H54 (cell line): ENCODE data around the gene TMEM97.

Source experiments
- DNase-seq: peaks from one replicate; pipeline ENCODE4 v3.0.0; 2011; ENCODE audit warnings: low spot score, mixed read lengths; ENCODE audit not compliant: insufficient read length
- FAIRE-seq: peaks from 3 replicates; lab custom pipeline; 2011; peaks lifted over from hg19 to GRCh38; lab: Jason Lieb, UNC
- POLR2A ChIP-seq: IDR thresholded peaks from 2 replicates; pipeline ENCODE4 v1.6.1; 2011; ENCODE audit warnings: low read depth, mild to moderate bottlenecking, low read length

The TMEM97 gene

DNA sequence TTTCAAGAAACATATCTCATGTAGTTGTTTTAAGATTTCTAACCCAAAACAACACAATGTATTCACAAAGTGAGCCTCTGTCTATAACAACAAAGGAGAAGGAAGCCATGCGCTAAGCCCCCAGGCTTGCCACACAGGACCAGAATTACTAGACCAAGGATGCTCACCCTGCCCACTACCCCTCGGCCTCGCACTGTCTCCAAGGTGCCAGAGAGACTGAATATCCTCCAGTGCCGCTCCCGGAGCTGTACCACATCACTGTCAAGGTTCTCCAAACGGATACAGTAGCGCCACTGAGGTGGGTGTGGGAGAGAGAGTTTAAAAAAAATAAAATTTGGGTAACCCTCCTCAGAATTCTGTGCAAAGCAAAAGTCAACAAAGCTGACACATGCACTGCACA lies 31.3 kb downstream of the TMEM97 start:
- TF ChIP-seq POLR2A, result no peak
- no peak for DNase-seq
- no peak for FAIRE-seq

DNA sequence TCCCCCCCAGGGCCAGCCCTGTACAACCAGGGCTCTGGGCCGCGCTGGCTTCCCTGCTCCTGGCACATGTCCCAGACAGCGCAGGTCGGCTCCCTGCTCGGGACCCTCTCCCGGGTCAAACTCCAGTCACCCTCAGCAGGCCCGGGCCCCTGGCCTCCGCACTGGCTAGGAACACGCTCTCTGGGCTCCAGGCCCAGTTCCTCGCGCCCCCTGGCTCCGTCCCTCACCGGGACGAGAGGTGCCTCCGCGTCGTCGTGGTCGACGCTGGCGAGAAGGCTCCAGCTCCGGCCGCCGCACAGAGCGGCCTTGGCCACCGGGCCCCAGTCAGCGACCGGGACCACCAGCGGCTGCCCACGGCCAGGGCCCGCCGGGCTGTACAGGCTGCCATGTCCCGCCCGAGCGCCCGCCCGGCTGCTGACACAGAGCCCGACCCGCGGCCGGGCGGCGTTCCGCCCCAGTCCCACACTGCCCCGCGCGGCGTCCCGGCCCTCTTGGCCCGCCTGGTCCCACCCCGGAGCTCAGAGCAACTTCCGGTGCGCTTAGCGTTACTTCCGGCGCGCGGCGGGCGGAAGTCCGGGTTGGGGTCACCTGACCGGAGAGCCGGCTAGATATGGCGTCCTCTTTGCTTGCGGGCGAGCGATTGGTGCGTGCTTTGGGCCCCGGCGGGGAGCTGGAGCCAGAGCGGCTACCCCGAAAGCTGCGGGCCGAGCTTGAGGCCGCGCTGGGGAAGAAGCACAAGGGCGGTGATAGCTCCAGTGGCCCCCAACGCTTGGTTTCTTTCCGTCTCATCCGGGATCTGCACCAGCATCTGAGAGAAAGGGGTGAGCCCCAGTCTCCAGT lies 38.3 kb downstream of the TMEM97 start, which contains the start of gene POLDIP2:
POLDIP2 (minus strand) TSS at position 467 of the 840 bp plus-strand sequence; CDS start at position 388, 79 bp downstream.
- peak; percentile 75 for DNase-seq
- FAIRE-seq, result no peak

DNA sequence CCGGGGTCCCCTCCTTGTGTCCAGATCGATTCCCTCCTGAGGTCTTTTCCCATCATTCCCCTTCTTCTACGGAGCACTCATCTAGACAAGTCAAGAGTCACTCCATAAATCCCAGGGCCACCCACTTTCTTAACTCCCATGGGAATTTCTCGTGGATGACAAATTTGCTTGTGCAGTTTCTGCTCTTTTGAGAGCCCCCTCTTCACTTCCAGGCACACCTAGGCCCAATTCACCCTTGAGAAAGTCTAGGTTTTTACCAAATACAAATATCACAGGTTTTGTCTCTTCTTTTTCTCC lies 38.8 kb downstream of the TMEM97 start:
- TF ChIP-seq POLR2A, result no peak
- no peak for FAIRE-seq
- DNase-seq, result no peak

More for the DNA sequence above, 38.3 kb downstream of the TMEM97 start, which contains the start of gene POLDIP2:
- peak; percentile 86 for TF ChIP-seq POLR2A

DNA sequence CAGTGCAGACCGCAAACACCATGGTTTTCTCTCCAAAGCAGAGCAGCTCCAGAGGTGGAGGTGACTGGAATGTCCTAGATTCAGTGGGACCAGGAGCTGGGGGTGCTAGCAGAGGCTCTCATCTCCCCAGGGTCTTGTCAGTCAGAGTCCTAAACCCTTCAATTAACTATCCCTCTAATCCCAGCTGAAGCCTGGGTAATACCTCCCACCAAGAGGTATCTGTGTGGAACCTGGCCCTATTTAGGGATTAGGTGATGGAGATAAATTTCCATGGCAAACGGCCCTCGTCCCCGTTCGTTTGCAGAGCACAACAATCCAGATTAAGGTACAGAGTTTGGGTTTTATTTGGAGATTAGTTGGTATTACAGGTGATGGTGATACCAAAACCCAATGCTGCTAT lies 44.2 kb downstream of the TMEM97 start:
- no peak for DNase-seq
- TF ChIP-seq POLR2A, result no peak
- no peak for FAIRE-seq

DNA sequence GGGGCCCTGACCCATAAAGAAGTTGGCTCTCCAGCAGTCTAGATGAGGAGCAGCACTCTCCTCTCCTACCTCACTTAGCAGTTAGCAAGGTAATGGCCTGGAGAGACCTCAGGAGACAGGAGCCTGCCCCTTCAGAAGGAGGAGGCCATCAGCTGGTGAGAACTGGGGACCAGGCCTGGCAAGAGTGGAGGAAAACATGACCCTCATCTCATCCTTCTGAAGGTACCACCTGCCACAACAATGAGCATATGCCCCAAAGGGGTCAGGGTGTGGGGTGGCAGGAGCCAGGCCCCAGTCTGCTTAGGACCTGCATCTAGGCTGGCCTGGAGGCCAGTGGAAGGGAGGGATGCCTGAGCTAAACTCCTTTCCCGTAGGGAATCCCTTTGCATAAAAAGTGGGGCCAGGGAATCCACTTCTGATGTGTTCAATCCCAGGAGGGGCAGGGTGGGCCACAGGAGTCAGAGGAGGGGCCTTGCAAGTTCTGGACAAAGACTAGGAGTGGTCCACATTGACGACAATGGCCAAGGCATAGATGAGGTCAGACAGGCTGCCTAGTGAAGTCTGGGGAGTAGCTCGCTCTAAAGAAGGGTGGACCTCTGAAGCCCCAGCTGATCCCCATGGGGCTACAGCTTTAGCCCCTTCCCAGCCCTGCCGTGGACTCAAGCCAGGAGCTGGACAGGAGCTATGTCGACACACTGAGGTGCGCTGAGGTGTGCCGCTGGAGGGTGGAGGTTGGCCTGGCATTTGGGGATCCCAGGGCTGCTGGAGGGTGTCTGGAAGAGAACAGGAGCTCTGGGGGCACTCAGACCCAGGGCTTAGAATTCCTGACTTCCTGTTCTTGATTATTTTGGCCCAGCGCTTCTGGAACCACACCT lies 45.0 kb downstream of the TMEM97 start:
- FAIRE-seq, result no peak
- DNase-seq, result no peak
- TF ChIP-seq POLR2A, result no peak

DNA sequence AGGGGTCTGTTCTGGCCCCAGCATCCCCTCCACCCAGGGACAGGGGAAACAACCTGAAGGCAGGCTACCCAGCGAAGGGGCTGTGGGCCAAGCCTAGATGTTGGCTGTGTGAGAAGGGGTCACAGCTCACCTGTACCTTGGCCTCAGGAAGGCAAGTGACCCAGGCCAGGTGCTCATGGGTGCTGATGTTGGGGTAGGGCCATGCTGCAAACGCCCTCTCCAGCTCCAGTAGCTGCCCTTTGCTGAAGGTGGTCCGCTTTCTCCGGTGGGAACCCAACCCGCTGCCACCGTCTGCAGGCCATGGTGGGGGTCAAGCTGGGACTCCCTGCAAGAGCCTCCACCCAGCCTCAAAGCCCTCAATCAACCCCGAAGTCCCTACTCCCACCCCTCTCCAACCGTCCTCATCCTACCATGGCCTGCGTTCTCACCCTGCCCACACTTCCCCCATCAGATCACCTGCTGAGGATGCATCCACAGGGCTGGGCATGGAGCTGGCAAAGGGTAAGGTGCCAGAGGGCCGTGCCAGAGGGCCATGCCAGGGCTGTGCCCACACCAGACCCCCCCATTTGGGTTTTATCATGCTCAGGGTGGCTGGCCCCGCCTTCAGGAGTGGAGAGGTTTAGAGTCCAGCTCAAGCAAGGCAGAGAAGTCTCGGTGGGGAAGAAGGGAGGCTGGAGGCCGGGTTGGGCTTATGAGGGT lies 45.8 kb downstream of the TMEM97 start, which contains the start of gene SEBOX:
SEBOX (minus strand) TSS at position 535 of the 699 bp plus-strand sequence; CDS start at position 487, 48 bp downstream.
- DNase-seq (no peak), FAIRE-seq (no peak)
- no peak for TF ChIP-seq POLR2A

DNA sequence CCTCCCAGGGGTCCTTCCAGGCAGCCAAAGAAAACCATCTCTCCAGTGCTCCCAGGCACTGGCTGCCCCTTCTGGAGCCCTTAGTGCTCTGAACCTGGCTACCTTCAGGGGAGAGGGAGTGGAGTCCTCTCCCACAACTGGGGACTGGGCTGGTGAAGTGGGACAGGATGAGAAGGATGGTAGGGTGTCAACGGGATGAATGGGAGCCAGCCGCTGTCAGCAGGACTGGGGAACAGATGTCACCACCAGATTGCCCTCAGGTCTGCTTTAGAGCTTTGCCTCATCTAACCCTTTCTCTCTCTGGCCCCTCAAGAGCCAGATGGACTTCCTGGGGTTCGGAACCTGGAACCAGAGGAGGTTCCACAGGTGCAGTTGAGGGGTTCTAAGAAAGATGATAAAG lies 46.5 kb downstream of the TMEM97 start:
- TF ChIP-seq POLR2A, result no peak
- FAIRE-seq, result no peak
- DNase-seq, result no peak

DNA sequence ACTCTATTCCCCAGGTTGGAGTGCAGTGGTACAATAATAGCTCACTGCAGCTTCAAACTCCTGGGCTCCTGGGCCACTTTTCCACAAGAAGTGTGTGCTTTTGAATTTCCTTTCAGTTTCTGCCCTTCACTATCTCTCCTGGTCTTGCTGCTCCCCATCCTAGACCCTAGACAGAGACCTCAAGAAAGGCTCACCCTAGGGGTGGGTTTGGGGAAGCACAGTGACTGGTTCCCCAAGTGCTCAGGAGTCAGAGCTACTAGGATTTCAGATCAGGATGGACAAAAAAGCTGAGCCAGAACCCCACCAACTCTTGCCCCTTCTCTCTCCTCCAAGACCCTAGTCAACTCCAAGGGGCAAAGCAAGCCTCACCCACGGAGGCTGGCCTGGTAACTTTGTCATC lies 47.6 kb downstream of the TMEM97 start:
- FAIRE-seq (no peak), DNase-seq (no peak)
- TF ChIP-seq POLR2A, result no peak

DNA sequence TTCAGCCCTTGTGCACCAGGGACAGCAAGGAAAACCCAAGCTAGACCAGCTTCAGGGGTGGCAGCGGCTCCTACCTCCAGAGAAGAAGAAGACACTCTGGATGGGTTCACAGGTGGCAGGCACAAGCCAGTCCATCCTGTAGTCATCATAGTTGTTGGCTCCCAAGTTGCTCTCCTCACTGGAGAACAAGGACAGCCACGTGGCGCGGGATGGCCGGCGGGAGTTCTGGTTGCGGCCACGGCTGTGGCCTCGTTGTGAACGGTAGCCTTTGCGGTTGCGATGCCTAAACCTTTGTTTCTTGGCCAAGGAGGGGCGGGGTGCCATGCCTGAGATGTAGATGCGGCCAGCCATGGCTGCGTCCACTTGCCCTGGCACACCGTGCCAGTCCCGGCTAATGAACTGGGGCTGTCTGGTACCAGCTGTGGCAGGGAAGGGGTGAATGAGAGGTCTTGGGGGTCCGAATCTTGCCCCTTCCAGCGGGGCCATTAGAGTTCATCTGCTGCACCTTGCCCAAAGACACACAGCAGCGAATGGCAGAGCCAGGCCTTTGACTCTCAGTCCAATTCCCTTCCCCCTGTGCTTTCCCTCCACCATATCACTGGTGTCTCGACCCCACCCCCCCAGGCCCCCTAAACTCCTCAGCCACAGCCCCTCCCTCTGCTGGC lies 48.8 kb downstream of the TMEM97 start:
- no peak for TF ChIP-seq POLR2A
- no peak for FAIRE-seq
- no peak for DNase-seq

DNA sequence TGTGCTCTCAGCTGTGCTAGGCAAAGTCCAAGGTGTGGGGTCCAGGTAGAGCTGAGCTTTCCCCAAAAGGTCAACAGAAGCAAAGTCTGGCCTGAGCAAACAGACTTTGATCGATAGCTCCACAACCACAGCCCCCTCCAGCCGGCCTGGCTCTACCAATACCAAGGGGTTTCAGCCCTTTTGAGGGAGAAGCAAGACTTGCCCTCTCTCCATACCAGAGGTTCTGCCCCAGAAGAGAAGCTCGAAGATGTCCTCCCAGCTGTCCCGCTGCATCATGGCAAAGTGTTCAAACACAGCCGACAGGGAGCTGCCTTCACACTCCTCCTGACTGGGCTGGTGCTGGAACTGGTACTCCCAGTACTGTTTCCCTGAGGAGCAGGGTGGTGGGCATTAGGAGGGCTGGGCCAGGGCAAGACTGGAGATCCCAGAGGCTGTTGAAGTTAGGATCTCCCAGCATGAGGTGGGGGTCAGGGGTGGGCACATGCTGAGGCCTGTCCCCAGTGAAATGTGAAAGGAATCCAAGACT lies 49.4 kb downstream of the TMEM97 start:
- no peak for TF ChIP-seq POLR2A
- no peak for FAIRE-seq
- no peak for DNase-seq

DNA sequence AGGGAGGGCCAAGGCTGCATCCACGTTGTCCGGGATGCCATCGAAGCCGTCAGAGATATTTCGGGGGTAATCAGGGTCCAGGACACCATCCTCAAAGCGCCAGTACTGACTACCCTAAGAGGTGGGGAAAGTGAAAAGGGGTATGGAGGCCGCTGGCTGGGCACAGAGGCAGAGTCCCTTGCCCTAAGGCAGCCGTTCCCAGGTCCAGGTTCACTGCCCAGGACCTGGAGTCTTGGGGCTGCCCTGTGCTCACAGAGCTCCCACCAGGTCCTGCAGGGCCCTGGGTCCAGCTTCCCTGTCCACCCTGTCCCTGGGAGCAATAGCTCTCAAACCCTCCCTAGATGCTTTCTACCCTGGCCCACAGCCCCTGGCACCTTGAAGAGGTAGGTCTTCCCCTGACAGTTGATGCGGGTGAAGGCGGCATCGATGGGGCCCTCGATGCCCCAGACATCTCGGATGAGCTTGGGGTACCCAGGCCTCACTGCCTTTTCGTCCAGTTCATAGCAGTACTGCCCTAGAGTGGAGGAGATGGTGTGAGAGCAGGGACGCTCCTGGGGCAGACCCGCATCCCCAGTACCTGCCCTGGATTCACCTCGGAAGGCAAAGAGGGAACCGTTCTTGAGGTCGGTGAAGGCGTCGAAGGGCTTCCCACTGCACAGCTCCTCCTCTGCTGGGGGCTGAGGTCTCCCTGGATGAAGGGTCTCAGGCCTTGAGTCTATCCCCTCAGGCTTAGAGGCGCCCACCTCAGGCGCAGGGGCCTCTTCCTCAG lies 50.1 kb downstream of the TMEM97 start:
- TF ChIP-seq POLR2A, result no peak
- DNase-seq (no peak), FAIRE-seq (no peak)

DNA sequence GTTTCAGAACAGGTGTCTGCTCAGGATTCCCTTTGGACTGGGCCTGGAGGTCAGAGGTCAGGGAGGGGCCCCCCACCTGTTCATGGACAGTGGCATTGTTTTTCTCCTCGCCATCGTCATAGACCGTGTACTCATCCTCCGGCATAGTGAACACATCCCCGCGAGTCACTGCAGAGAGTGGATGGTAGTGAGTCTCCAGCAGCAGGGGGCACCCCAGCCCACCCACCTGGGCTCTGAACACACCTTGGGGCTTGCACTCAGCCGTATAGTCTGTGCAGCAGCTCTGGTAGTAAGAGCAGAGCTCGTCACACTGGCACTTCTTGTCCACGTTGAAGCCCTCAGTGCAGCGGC lies 50.7 kb downstream of the TMEM97 start:
- DNase-seq, result no peak
- TF ChIP-seq POLR2A, result no peak
- no peak for FAIRE-seq
